Neural progenitor cell (in vitro differentiated cells): ENCODE data around the gene CYP2S1.

ENCODE experiments used
- CTCF ChIP-seq: fragments of 200-600 bp; sonication (generic); IDR thresholded peaks from 2 replicates; pipeline ENCODE4 v1.5.1; 2017; ENCODE audit warnings: antibody characterized with exemption, mild to moderate bottlenecking
- EZH2 ChIP-seq: fragments of 200-600 bp; sonication (generic); IDR thresholded peaks from 2 replicates; pipeline ENCODE4 v1.6.1; 2017; ENCODE audit warnings: antibody characterized with exemption, mild to moderate bottlenecking, moderate library complexity

DNA sequence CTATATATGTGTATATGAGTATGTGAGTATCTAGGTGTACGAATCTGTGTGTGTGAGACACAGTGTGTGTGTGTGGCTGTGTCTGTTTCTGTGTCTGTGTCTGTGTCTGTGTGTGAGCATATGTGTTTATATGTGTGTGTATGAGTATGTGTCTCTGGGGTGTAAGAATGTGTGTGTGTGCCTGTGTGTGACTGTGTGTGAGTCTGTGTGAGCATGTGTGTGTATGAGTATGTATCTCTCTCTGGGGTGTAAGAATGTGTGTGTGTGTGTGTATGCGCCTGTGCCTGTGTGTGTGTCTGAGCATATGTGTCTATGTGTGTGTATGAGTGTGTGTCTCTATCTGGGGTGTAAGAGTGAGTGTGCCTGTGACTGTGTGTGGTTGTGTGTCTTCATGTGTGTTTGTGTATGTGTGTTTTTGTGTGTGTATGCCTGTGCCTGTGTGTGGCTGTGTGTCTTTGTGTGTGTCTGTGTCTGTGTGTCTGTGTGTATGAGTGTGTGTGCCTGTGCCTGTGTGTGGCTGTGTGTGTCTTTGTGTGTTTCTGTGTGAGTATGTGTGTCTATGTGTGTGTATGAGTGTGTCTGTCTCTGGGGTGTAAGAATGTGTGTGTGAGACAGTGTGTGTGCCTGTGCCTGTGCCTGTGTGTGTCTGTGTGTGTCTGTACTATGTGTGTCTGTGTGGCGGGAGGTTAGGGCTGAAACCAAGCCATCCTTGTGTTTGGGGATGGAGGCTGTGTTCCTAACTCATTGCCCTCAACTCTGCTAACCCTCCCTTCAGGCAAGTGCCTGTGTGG lies 37.2 kb downstream of the CYP2S1 start:
- TF ChIP-seq EZH2: no peak
- TF ChIP-seq CTCF: no peak
